ENCODE data around the gene TCAF1. TPM values are rescaled to one million over a fixed set of nuclear protein-coding genes. Genes with fewer than 3 reads are reported as not detected.

Gene TCAF1
- total RNA-seq, 1 experiment from 2014 or later = 58.4 TPM

DNA sequence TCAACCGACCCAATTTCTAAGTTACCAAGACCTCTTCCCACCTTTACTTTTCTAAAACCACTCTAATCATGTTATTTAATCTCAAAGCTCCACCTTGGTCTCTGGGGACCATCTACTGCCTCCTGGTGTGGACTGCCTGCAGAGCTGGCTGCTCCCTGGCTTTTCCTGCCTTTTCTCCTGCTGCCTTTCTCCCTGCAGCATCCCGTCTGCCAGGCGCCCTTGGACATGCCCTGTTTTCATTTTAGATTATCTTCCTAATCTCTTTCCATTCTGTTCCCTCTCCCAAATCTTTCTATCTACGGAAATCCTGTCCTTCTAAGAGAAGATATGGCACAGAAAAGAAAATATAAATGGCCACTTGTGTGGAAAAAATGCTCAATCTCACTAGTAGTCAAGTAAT, 23.1 kb downstream of the TCAF1 start:
- Histone ChIP-seq H3K36me3 (ENCODE audit: control insufficient read depth in 1 of 2, insufficient read depth in 2 of 2, low read length in 2 of 2) (no peaks in the 10 kb centered on the region), H3K4me1 (ENCODE audit: control insufficient read depth in 1 of 2, insufficient read depth in 2 of 2, low read length in 2 of 2) (no peaks in the 10 kb centered on the region), H3K27me3 (ENCODE audit: insufficient read depth, low read length) (no peaks in the 10 kb centered on the region), H2AFZ (ENCODE audit: low read depth, low read length, poor library complexity, severe bottlenecking) (no peak overlapping the region), H3K9me3 (ENCODE audit: control insufficient read depth in 1 of 2, insufficient read depth in 1 of 2, low read depth in 1 of 2, low read length in 2 of 2) (no peaks in the 10 kb centered on the region), H3K79me2 (ENCODE audit: insufficient read depth, low read length) (no peaks in the 10 kb centered on the region; the same call in 1 of the 2 replicates), H3K4me2 (ENCODE audit: low read length) (no peak overlapping the region), H3K9ac (ENCODE audit: low read length) (no peak overlapping the region), H3K27ac (ENCODE audit: low read depth, low read length) (no peak overlapping the region), H3K4me3 (replicated peaks in 1 of 2; ENCODE audit: low read depth in 1 of 2, low read length in 2 of 2) (no peak overlapping the region), H3K9me2 (ENCODE audit: insufficient read depth) (no peaks in the 10 kb centered on the region), H4K20me1 (ENCODE audit: insufficient read depth) (no peaks in the 10 kb centered on the region)
- no peak for TF ChIP-seq ZNF274 (IDR thresholded peaks at IDR 0.05; ENCODE audit: low read depth, low read length)
- TF ChIP-seq YY1 (IDR thresholded peaks at IDR 0.05; ENCODE audit: extremely low read depth, insufficient replicate concordance, low read depth, low read length) = no peak
- TF ChIP-seq ELF1 (IDR thresholded peaks at IDR 0.05; ENCODE audit: borderline replicate concordance, low read depth) = no peak
- TF ChIP-seq, protein P1, sequence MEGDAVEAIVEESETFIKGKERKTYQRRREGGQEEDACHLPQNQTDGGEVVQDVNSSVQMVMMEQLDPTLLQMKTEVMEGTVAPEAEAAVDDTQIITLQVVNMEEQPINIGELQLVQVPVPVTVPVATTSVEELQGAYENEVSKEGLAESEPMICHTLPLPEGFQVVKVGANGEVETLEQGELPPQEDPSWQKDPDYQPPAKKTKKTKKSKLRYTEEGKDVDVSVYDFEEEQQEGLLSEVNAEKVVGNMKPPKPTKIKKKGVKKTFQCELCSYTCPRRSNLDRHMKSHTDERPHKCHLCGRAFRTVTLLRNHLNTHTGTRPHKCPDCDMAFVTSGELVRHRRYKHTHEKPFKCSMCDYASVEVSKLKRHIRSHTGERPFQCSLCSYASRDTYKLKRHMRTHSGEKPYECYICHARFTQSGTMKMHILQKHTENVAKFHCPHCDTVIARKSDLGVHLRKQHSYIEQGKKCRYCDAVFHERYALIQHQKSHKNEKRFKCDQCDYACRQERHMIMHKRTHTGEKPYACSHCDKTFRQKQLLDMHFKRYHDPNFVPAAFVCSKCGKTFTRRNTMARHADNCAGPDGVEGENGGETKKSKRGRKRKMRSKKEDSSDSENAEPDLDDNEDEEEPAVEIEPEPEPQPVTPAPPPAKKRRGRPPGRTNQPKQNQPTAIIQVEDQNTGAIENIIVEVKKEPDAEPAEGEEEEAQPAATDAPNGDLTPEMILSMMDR (IDR thresholded peaks at IDR 0.05 in 2 of 3, conservative IDR thresholded peaks at IDR 0.05 in 1 of 3; ENCODE audit: borderline replicate concordance in 1 of 3, insufficient read depth in 1 of 3, low read depth in 2 of 3, low read length in 2 of 3) = no peak
- TF ChIP-seq, protein P2, sequence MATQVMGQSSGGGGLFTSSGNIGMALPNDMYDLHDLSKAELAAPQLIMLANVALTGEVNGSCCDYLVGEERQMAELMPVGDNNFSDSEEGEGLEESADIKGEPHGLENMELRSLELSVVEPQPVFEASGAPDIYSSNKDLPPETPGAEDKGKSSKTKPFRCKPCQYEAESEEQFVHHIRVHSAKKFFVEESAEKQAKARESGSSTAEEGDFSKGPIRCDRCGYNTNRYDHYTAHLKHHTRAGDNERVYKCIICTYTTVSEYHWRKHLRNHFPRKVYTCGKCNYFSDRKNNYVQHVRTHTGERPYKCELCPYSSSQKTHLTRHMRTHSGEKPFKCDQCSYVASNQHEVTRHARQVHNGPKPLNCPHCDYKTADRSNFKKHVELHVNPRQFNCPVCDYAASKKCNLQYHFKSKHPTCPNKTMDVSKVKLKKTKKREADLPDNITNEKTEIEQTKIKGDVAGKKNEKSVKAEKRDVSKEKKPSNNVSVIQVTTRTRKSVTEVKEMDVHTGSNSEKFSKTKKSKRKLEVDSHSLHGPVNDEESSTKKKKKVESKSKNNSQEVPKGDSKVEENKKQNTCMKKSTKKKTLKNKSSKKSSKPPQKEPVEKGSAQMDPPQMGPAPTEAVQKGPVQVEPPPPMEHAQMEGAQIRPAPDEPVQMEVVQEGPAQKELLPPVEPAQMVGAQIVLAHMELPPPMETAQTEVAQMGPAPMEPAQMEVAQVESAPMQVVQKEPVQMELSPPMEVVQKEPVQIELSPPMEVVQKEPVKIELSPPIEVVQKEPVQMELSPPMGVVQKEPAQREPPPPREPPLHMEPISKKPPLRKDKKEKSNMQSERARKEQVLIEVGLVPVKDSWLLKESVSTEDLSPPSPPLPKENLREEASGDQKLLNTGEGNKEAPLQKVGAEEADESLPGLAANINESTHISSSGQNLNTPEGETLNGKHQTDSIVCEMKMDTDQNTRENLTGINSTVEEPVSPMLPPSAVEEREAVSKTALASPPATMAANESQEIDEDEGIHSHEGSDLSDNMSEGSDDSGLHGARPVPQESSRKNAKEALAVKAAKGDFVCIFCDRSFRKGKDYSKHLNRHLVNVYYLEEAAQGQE (IDR thresholded peaks at IDR 0.05; ENCODE audit: low read depth) = no peak
- TF ChIP-seq TCF7L2 (IDR thresholded peaks at IDR 0.05; ENCODE audit: borderline replicate concordance, extremely low read depth, insufficient read depth, insufficient read length) = no peak
- TF ChIP-seq CEBPB (IDR thresholded peaks at IDR 0.05; ENCODE audit: low read depth) = no peak
- no peak for TF ChIP-seq SIN3A (IDR thresholded peaks at IDR 0.05; ENCODE audit: low read depth)
- TF ChIP-seq FOSL1 (IDR thresholded peaks at IDR 0.05; ENCODE audit: low read depth) = no peak
- no peak for TF ChIP-seq SP1 (IDR thresholded peaks at IDR 0.05; ENCODE audit: low read depth)
- no peak for TF ChIP-seq EGR1 (IDR thresholded peaks at IDR 0.05; ENCODE audit: low read depth)
- TF ChIP-seq, protein P3, sequence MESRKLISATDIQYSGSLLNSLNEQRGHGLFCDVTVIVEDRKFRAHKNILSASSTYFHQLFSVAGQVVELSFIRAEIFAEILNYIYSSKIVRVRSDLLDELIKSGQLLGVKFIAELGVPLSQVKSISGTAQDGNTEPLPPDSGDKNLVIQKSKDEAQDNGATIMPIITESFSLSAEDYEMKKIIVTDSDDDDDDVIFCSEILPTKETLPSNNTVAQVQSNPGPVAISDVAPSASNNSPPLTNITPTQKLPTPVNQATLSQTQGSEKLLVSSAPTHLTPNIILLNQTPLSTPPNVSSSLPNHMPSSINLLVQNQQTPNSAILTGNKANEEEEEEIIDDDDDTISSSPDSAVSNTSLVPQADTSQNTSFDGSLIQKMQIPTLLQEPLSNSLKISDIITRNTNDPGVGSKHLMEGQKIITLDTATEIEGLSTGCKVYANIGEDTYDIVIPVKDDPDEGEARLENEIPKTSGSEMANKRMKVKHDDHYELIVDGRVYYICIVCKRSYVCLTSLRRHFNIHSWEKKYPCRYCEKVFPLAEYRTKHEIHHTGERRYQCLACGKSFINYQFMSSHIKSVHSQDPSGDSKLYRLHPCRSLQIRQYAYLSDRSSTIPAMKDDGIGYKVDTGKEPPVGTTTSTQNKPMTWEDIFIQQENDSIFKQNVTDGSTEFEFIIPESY (IDR thresholded peaks at IDR 0.05; ENCODE audit: extremely low read depth, insufficient replicate concordance, low read length) = no peak
- no peak for TF ChIP-seq EZH2phosphoT487 (IDR thresholded peaks at IDR 0.05; ENCODE audit: borderline replicate concordance)
- no peak for ATAC-seq
- intact Hi-C loops (cut with micrococcal nuclease) = no loop called here
- BruUV-seq (replicated peaks) = no TSS peak
- ChIA-PET POLR2A (no interaction called here), CTCF (no interaction called here), RAD21 (ENCODE audit: low non-redundant PET in 1 of 2, low total read pairs in 2 of 2, uncharacterized antibody in 2 of 2, unreplicated experiment in 2 of 2) (no interaction called here)
- no peak for DNase-seq (ENCODE audit: low read depth, low spot score)
